ENCODE measurements around the gene RERE.

DNA sequence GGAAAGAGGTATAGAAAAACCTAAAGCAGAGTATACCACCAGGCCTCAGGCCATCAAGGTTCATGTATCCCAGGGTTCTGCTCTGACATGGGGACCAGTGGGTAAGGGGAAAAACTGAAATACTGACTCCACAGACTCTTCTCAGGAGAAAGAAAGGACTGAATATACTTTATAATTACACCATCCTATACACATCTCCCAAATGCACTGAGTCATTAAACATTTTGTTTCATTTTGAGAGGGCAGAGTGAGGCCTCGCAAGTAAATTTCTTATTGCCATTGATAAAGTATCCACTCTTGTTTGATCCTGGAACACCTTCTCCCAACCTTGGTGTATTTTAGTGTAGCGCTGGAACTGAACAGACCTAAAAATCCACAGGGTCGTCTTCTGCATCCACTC is 251.6 kb downstream of the RERE start:
- TF ChIP-seq CTCF (IDR thresholded peaks at IDR 0.05; ENCODE audit: borderline replicate concordance, extremely low read depth, low read length, poor library complexity, severe bottlenecking) (no peak), EZH2 (IDR thresholded peaks at IDR 0.05; ENCODE audit: borderline replicate concordance, low read depth, low read length, severe bottlenecking) (no peak)
